HFF-Myc (cell line): ENCODE measurements around the gene SFI1.

Source experiments
- DNase-seq: peaks from one replicate; pipeline ENCODE4 v3.0.0-alpha.2; 2011; ENCODE audit warnings: low read depth; ENCODE audit errors: extremely low read depth
- H3K4me3 ChIP-seq: replicated peaks from 2 replicates; pipeline ENCODE4 v1.5.1; 2011; ENCODE audit warnings: low read depth, mild to moderate bottlenecking, control low read depth, low read length
- CTCF ChIP-seq: IDR thresholded peaks from 2 replicates; pipeline ENCODE4 v1.5.1; 2012; ENCODE audit warnings: mild to moderate bottlenecking, low read depth, low read length, control low read depth; ENCODE audit errors: missing control alignments

SFI1 gene

GRCh38 chr22:31567702-31568101, 71.4 kb downstream of the SFI1 start:
- no peak for DNase-seq
- no peak overlapping the region for H3K4me3 ChIP-seq

GRCh38 chr22:31569126-31569525, 72.8 kb downstream of the SFI1 start:
- no peak for DNase-seq
- no peak overlapping the region for H3K4me3 ChIP-seq

More at GRCh38 chr22:31567702-31568101, 71.4 kb downstream of the SFI1 start:
- TF ChIP-seq CTCF = no peak

GRCh38 chr22:31572939-31573338, 76.6 kb downstream of the SFI1 start:
- DNase-seq = no peak
- no peak overlapping the region for H3K4me3 ChIP-seq
- TF ChIP-seq CTCF = no peak

More at GRCh38 chr22:31569126-31569525, 72.8 kb downstream of the SFI1 start:
- no peak for TF ChIP-seq CTCF

- no peak for DNase-seq
- no peak overlapping the region for H3K4me3 ChIP-seq
- no peak for TF ChIP-seq CTCF
Observed at GRCh38 chr22:31574055-31574670, 77.8 kb downstream of the SFI1 start.

- TF ChIP-seq CTCF = no peak
- no peak overlapping the region for H3K4me3 ChIP-seq
- DNase-seq = no peak
Observed at GRCh38 chr22:31575190-31575589, 78.9 kb downstream of the SFI1 start.

GRCh38 chr22:31577711-31578110, 81.4 kb downstream of the SFI1 start:
- TF ChIP-seq CTCF = no peak
- H3K4me3 ChIP-seq = no peak overlapping the region
- no peak for DNase-seq

- H3K4me3 ChIP-seq = no peak overlapping the region
- TF ChIP-seq CTCF = no peak
- DNase-seq = no peak
Observed at GRCh38 chr22:31578171-31578570, 81.8 kb downstream of the SFI1 start.
